ELR (cell line): ENCODE measurements around the gene ADAMTSL3.

ENCODE experiments used
- DNase-seq: peaks from one replicate; pipeline ENCODE4 v3.0.0-alpha.2; 2015; ENCODE audit warnings: low read depth

The ADAMTSL3 gene, protein sequence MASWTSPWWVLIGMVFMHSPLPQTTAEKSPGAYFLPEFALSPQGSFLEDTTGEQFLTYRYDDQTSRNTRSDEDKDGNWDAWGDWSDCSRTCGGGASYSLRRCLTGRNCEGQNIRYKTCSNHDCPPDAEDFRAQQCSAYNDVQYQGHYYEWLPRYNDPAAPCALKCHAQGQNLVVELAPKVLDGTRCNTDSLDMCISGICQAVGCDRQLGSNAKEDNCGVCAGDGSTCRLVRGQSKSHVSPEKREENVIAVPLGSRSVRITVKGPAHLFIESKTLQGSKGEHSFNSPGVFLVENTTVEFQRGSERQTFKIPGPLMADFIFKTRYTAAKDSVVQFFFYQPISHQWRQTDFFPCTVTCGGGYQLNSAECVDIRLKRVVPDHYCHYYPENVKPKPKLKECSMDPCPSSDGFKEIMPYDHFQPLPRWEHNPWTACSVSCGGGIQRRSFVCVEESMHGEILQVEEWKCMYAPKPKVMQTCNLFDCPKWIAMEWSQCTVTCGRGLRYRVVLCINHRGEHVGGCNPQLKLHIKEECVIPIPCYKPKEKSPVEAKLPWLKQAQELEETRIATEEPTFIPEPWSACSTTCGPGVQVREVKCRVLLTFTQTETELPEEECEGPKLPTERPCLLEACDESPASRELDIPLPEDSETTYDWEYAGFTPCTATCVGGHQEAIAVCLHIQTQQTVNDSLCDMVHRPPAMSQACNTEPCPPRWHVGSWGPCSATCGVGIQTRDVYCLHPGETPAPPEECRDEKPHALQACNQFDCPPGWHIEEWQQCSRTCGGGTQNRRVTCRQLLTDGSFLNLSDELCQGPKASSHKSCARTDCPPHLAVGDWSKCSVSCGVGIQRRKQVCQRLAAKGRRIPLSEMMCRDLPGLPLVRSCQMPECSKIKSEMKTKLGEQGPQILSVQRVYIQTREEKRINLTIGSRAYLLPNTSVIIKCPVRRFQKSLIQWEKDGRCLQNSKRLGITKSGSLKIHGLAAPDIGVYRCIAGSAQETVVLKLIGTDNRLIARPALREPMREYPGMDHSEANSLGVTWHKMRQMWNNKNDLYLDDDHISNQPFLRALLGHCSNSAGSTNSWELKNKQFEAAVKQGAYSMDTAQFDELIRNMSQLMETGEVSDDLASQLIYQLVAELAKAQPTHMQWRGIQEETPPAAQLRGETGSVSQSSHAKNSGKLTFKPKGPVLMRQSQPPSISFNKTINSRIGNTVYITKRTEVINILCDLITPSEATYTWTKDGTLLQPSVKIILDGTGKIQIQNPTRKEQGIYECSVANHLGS (N-terminal part only)

DNA sequence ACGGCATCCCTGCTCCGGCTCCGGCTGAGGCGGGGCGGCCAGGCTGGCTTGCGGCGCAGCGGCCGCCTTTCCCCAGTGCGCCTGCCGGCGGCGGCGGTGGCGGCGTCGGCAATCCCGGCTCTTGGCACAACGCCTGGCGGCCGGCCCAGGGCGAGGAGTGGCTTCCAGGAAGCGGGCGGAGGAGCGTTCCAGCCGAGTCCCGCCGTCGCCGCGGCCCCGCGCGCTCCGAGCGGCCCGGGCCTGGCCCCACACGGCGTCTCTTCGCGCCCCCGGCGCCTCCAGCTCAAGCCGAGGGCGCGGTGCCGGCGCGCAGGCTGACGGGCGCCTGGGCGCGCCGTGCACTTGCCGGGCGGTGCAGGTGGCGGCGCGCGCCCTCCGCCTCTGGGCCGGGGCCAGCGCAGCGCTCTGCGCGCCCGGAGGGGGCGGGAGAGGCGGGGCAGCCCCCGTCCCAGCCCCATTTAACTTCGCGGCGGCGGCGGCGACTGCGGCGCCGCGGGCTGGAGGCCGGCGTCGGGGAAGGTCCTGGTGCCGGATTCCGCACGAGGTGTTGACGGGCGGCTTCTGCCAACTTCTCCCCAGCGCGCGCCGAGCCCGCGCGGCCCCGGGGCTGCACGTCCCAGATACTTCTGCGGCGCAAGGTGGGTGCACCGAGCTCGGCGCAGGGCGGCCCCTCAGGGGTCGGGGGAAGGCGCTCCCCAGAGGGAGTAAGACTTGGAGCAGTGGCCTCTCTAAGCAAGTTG is at the start of gene ADAMTSL3:
ADAMTSL3 (plus strand) TSS at position 485 of the 740 bp plus-strand sequence. CDS start 1,639 bp downstream, outside the sequence.
- no peak for DNase-seq

GRCh38 chr15:83604549-83604948 is 49.4 kb upstream of the ADAMTSL3 start:
- DNase-seq = no peak

GRCh38 chr15:83605111-83605945 is 48.6 kb upstream of the ADAMTSL3 start:
- no peak for DNase-seq

- DNase-seq = no peak
Observed at GRCh38 chr15:83610132-83610531, 43.8 kb upstream of the ADAMTSL3 start.

- no peak for DNase-seq
Observed at GRCh38 chr15:83610901-83611685, 42.8 kb upstream of the ADAMTSL3 start.

GRCh38 chr15:83612226-83612625 is 41.7 kb upstream of the ADAMTSL3 start:
- DNase-seq = no peak

- no peak for DNase-seq
Observed at GRCh38 chr15:83612898-83613635, 40.9 kb upstream of the ADAMTSL3 start.

GRCh38 chr15:83613714-83614113 is 40.2 kb upstream of the ADAMTSL3 start:
- no peak for DNase-seq

DNA sequence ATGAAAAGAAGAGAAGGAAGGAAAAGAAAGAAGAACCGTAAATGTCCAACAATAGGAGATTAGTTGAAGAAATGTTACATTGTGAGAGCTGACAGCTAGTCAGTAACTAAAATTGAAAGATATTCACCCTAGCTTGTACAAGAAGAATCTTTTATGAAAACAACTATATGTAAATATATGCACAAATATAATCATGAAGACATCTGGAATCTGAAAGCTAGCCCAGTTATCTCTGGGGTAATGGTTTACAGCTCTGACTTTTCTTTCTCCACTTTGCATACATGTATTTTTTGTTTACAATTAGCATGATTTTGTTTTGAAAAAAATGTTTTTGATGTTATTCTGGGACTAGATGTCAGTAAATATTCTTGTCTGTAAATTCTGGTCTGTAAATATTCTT is 37.1 kb upstream of the ADAMTSL3 start:
- DNase-seq = no peak

DNA sequence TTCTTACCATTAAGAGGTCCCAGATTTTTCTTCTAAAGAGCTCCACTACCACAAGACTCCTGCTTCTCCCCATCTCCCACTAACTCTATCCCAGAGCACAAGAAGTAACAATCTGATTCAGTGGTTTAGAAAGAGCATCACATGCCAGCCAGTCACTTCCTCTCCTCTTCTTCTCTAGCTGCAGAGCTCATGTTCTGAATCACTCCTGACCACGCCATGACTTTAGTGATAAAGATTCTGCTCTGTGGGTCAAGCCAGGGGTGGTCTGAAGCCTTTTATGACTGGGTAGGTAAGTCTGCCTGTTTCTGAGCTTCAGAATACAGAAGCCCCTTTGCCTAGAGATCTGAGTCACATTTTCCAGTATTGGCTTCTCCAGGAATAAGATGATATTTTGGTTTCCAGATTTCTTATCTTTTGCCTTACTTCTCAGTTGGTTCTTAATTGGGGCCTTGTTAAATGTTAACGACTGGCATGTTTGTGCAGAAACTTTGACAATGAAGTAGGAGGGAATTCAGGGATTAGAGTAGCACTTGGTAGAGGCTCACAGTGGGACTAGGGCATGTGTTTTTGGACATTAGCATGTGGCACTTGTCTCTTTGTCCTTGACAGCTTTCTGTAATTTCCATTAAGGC is 27.6 kb upstream of the ADAMTSL3 start:
- peak; percentile 25 for DNase-seq

- DNase-seq = no peak
Observed at GRCh38 chr15:83631534-83631933, 22.4 kb upstream of the ADAMTSL3 start.

- DNase-seq = no peak
Observed at GRCh38 chr15:83643201-83643600, 10.7 kb upstream of the ADAMTSL3 start.

- no peak for DNase-seq
Observed at GRCh38 chr15:83644439-83644838, 9.5 kb upstream of the ADAMTSL3 start.

DNA sequence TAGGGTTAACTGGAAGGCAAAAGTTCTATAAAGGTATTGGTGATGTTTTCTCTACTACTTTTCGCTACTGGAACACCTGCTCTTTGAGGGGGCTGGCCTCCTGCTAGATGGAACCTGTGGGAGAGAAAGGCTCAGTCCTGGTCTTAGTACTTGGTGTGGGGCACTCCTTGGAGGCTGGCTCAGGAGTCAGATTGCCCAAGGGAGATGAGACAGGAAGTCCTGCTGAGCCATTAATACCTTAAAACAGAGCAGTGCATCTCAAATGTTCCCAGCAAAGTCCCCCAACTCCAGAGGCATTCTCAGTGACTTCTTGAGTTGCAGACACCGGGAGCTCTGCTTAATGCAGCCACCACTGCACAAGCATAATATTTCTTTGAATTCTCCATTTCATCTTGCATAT is 3.1 kb upstream of the ADAMTSL3 start:
- no peak for DNase-seq

- no peak for DNase-seq
Observed at GRCh38 chr15:83651541-83651940, 2.4 kb upstream of the ADAMTSL3 start.

DNA sequence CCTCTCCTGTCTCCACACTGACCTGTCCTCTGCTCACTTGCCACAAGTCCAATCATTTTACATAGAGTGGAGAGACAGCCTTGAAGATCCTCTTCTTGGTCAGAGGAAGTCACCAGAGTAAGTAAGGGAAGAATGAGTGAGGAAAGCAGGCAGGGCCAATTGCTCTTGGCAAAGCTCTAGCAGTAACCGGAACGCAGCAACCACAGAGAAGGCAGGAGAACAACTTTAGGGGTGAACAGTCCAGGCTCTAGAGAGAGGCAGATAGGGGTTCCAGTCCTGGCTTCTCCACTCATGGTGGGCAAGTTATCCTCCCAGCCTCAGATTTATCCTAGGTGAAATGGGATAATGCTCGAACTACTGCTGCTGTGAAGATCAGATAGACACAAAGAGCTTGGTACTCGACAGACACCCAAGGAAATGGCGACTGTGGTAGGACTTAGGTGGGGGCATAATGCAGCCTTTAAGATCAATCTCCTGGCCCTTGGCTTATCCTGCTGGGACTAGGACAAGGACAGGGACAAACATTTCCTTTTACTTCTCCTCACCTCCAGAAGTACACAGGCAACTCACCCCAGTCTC is 1.2 kb upstream of the ADAMTSL3 start:
- DNase-seq = no peak

DNA sequence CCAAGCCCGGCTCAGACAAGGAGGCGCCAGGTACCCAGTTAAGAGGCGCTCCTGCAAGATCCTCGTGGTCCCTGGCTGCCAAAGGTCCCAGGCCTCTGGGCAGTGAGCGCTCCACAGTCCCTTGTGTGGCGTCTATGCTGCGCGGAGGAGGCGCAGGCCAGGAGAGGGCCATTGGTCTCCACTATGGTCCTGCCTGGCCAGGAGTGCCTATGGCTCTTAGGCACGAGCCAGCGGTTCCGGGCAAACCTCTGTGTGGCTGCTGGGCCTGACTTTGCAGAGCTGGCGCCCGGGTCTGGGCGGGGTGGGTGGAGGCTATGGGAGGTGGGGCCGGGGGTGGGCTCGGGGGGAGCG is 660 bp upstream of the ADAMTSL3 start:
- DNase-seq = no peak
